ENCODE results near the gene ASB6.

Gene ASB6

GRCh38 chr9:129646654-129647053 lies 4.7 kb upstream of the ASB6 start:
- TF ChIP-seq CTCF (conservative IDR thresholded peaks at IDR 0.05; ENCODE audit: low read depth, low read length) = no peak
- H3K4me3 ChIP-seq (ENCODE audit: low read length) = no peak overlapping the region
- DNase-seq (ENCODE audit: low read depth) = no peak

DNA sequence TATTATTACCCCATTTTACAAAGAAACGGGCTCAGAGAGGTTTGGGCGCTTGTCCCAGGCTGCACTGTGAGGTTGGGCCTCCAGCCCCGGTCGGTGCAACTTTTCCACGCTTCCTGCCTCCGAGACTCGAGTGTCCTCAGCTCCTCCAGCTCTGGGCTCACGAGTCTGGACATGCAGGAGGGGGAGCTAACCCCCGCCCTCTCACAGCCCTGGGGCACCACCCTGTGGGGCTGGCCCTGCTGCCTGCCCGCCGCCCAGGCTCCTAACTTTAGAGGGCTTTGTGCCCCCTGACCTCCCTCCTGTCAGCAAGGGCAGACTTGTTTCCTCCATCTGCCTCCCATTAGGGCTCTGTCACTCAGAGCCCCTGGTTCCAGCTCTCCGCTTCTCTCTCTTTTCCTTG lies 4.3 kb upstream of the ASB6 start:
- no peak for TF ChIP-seq CTCF (conservative IDR thresholded peaks at IDR 0.05; ENCODE audit: low read depth, low read length)
- no peak overlapping the region for H3K4me3 ChIP-seq (ENCODE audit: low read length)
- no peak for DNase-seq (ENCODE audit: low read depth)

- DNase-seq (ENCODE audit: low read depth) = no peak
- no peak overlapping the region for H3K4me3 ChIP-seq (ENCODE audit: low read length)
- TF ChIP-seq CTCF (conservative IDR thresholded peaks at IDR 0.05; ENCODE audit: low read depth, low read length) = no peak
Observed at GRCh38 chr9:129644902-129645301, 3.0 kb upstream of the ASB6 start.

GRCh38 chr9:129644365-129644764 lies 2.4 kb upstream of the ASB6 start:
- no peak for DNase-seq (ENCODE audit: low read depth)
- no peak overlapping the region for H3K4me3 ChIP-seq (ENCODE audit: low read length)
- no peak for TF ChIP-seq CTCF (conservative IDR thresholded peaks at IDR 0.05; ENCODE audit: low read depth, low read length)

GRCh38 chr9:129643706-129644105 lies 1.8 kb upstream of the ASB6 start:
- no peak overlapping the region for H3K4me3 ChIP-seq (ENCODE audit: low read length)
- no peak for DNase-seq (ENCODE audit: low read depth)
- TF ChIP-seq CTCF (conservative IDR thresholded peaks at IDR 0.05; ENCODE audit: low read depth, low read length) = no peak

DNA sequence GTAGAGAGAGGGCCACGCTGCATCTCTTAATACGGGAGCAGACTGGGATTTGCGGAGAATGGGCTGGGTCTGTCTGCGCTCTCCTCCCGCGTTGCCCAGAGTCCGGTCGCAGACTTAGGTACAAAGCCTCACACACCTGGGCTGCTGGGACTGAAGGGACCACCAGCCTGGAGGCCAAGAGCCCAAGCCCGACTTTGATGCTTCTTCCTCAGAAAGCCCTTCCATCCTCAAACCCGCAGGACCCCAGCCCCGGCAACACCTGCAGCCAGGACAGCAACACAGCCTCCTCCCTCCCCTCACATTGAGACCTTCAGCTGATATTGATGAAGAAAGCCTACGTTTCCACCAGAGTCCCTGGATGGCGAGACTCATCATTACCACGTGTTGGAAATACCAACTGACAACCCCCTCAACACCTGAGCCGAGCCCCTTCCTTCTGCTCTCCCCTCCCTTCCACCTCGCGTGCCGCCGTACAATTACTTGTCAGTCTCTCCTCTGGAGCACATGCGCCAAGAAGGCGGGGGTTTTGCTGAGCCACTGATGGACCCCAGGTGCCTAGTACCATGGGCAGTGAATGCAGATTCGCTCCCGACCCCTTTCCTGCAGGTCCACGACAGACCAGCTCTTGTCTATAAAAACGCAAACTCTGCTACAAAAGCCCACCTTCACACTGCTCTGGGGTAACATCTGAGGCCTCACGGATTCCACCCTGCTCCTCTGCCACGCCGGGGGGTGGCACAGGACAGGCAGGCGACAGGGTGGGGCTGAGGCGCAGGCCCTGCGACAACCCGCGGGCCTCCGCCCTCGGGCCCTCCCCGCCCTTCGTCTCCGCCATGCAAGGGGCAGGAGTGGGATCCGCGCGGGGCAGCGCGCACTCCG lies 841 bp downstream of the ASB6 start:
- no peak for DNase-seq (ENCODE audit: low read depth)
- H3K4me3 ChIP-seq (ENCODE audit: low read length) = peak overlapping the region; percentile 92
- no peak for TF ChIP-seq CTCF (conservative IDR thresholded peaks at IDR 0.05; ENCODE audit: low read depth, low read length)

All from retinal pigment epithelial cell (primary cell).